ENCODE data around the gene SNRPN.
"Not testable (repeated sequence)": the region's sequence is repeated elsewhere in the genome, so short reads cannot be mapped to it uniquely, and the experiment has no call there.

Gene SNRPN

DNA sequence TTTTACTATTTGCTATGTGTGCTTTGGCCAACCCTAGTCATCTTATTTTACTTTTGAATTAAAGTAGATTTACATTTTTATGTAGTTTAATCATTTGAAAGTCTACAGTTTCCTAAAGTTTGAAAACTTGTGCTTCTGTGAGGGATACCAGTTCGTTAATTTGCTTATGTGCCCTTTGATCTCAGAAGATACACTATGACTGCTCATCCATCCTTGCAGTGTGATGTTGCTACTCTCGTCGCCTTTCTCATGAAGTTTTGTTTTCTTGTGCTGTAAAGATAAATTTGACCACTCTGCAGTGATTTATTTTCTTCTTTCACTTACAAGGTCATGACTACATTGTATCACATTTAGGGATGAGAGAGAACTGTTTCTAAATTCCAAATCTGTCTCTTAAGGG is 16.3 kb downstream of the SNRPN start:
- no peak for DNase-seq (ENCODE audit: low read depth in 2 of 2)

DNA sequence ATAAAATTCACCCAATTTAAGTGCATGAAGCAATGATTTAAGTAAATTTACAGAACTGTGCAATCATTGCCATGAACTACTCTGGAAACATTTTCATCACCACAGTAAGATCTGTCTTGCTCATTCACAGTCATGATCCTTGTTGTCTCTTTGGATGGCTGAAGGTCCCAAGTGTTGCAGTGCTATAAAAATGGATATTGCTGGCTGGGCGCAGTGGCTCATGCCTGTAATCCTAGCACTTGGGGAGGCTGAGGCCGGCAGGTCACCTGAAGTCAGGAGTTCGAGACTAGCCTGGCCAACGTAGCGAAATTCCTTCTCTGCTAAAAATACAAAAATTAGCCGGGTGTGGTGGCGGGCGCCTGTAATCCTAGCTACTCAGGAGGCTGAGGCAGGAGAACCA is 17.0 kb downstream of the SNRPN start:
- no peak for DNase-seq (ENCODE audit: low read depth in 2 of 2)

DNA sequence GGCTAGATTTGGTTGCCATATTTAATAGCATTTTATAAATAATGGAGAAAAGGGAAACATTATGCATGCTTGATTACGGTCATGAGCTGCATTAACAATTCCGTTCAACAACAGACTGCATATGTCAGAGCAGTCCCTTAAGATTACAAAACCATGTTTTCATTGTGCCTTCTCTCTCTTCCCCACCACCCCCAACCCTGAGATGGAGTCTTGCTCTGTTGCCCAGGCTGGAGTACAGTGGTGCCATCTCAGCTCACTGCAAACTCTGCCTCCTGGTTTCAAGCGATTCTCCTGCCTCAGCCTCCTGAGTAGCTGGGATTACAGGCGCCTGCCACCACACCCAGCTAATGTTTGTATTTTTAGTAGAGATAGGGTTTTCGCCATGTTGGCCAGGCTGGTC is 17.9 kb downstream of the SNRPN start:
- not testable (repeated sequence) for DNase-seq (ENCODE audit: low read depth in 2 of 2)

DNA sequence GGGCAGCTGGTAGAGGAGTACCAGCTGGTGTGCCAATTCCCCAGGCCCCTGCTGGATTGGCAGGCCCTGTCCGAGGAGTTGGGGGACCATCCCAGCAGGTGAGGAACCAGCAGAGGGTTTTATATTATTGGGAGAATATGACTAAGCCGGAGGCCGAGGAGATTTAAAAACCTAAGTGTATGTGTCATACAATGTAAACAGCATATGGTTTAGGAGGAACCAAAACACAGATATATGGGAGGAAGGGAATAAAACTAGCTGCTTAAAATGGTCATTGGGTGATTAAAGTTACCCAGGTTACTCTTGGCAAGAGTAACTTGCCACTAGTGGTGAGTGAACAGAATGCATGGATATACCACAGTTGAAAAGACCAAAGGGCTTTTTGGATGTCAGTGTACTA is 22.1 kb downstream of the SNRPN start:
- no peak for DNase-seq (ENCODE audit: low read depth in 2 of 2)

DNA sequence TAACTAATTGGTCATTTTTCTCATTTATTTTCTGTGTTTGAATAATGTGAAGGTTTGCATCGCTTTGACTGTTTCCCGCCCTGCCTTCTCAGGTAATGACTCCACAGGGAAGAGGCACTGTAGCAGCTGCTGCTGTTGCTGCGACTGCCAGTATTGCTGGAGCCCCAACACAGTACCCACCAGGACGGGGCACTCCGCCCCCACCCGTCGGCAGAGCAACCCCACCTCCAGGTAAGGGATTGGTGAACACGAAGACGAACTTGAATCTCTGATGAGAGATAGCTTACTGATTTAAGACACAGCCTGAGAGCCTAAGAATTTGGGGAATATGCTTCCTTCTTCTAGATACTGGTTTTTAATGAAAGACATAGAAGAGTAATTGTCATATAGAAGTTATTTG is 22.9 kb downstream of the SNRPN start:
- no peak for DNase-seq (ENCODE audit: low read depth in 2 of 2)

DNA sequence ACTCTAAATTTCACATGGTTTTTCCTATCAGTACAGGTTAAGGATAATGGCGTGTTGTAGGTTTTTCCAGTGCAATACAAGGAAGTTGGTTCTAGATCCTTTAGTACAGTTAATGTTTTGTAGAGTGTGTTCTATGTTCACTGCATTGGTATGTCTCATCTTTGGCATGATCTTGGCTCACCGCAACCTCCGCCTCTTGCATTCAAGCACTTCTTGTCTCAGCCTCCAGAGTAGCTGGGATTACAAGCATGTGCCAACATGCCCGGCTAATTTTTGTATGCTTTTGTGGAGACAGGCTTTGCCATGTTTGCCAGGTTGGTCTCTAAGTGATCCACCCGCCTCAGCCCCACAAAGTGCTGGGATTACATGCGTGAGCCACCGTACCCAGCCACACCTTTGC is 30.4 kb downstream of the SNRPN start:
- DNase-seq (ENCODE audit: low read depth in 2 of 2), result no peak

DNA sequence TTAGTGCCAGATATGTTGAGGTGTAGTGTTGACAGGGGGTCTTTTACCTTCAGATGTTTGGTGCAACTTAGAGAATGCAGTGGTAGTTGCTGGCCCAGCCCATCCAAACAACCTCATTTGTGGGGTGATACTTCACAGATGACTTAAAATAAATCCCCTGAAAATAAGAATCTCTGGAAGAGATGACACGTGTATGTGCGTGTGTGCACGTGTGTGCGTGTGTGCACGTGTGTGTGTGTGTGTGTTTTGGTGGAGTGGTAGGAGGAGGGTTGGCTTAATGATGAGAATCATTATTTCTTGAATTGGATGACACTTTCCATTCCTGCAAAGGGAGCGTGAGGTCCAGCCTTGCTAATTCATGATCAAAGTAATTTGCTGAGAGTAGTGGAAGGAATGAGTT is 31.9 kb downstream of the SNRPN start:
- no peak for DNase-seq (ENCODE audit: low read depth in 2 of 2)

DNA sequence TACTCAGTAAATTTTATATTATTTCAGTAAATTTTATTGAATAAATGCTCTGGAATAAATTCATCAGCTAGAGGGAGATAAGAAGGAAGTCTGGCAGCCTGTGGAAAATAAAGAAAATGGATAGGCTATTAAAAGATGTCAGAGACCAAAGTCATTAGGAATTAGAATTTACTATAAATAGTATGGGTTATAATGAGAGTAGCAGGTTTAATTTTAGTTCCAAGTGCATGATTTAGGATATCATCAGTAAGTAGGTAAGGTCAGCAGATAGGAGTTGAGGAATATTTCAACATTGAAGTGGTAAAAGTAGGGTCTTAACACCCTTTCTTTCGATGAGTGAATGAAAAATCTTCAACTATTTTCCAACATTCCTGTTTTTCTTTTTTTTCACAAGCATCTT is 64.6 kb downstream of the SNRPN start:
- DNase-seq (ENCODE audit: low read depth in 2 of 2), result no peak

DNA sequence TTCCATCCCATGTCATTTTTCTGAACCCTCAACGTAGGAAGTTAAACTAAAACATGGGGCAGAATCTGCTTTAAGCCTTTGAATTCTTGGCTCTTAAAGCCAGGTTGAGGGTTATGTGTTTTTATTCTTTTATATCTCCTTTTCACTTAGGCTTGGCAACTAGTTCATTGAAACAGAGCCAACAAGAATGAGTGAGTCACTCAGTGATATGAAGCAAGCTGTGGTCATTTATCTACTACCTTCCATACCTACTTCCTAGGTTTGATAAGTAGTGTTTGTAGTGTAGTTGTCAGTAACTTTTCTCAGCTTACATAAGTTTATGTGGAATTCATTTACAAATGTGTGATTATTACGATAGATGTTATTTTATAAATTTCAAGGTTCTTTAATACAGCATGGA is 67.4 kb downstream of the SNRPN start:
- DNase-seq (ENCODE audit: low read depth in 2 of 2), result no peak

Measured in stimulated activated CD4-positive, alpha-beta T cell treated with anti-CD3 and anti-CD28 coated beads, Interleukin-15, amount 100 ng/mL, for 48 hours (primary cell).